Measurements from ENCODE around the gene LRBA.

Gene LRBA

DNA sequence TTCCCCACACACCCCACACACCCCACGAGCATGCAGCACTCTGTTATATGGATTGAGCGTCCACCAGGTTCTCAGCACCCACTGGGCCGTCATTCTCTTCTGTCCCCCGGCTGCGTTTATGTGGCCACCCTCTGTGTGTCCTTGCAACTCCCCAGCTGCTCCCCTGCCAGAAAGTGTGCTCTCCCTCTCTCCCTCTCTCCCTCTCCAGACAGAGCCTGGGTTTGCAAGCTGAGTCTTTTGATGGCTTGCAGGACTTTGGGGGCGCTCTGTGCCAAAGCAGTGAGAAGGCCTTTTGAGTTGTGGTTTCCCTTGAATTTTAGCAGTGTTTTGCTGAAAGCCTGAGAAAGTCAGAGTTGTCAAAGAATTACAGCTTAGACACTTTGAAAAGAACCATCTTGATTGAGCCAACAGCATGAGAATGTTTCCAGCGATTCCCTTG lies 763.3 kb downstream of the LRBA start:
- DNase-seq, result no peak

DNA sequence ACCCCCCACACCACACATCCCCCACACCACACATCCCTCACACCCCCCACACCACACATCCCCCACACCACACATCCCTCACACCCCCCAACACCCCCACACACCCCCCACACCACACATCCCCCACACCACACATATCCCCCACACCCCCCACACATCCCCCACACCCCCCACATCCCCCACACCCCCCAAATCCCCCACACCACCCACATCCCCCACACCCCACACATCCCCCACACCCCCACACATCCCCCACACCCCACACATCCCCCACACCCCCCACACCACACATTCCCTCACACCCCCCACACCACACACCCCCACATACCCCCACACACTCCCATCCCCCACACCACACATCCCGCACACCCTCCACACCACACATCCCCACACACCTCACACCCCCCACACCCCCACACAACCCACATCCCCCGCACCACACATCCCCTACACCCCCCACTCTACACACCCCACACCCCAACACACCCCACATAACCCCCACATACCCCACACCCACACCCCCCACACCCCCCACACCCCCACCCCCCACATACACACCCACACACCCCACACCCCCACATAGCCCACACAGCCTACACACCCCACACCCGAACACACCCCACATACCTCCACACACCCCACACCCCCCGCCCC lies 764.0 kb downstream of the LRBA start:
- no peak for DNase-seq

DNA sequence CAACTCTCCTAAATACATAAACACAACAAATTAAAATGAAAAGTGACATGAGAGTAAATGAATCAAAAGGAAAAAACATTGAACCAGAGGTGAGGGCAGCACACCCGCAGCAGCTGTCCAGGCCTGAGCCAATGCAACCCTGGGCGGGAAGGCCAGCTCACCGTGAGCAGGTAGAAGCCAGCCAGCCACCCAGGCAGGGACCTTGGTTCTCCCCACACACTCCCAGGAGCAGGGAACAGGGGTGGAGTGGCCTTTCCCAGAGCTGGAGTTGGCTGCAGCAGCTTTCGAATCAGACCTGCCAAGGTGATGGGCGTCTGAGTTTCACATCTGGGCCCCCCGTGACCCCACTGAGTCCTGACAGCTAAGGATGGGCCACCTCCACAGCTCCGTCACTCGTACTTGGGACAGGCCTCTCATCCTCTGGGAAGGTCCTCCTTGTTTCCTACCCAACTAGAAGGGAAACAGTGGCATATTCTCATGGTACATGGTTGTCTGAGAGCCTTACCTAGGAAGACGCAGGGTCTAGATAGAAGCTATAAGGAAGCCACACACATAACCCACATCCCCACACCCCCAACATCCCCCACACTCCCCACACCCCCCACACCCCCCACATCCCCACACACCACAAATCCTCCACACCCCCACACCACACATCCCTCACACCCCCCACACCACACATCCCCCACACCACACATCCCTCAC lies 764.6 kb downstream of the LRBA start:
- no peak for DNase-seq

DNA sequence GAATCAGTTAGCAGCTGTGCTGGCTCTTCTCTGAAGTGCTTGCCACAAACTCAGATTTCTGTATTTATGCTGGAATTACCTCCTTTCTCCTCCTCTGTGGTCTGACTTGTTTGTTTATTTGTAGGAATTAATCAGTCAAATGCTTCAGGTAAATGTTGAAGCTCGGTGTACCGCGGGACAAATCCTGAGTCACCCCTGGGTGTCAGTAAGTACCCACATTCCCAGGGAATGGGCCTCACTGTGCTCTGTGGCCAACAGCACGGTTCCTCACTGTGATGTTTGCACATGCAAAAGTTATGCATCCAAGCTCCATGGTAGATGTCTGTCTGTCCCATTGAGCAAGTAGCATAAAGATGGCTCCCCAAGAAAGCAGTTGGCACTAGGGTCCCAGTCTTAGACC lies 766.9 kb downstream of the LRBA start:
- no peak for DNase-seq

DNA sequence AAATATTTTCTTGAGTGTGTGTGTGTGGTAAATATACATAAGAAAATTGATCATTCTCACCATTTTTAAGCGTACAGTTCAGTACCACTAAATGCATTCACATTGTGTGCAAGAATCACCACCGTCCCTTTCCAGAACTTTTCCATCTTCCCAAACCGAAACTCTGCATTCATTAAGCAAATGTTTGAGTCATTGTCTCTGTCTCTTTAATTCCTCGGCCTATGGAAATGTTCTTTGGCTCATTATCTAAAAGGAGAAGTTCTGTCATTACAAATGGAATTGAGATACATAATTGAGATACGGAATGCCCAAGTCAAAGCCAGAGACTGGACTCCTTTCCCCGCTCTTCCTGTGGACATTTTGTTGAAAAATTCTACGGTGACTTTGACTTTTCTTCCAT lies 767.9 kb downstream of the LRBA start:
- DNase-seq, result no peak

DNA sequence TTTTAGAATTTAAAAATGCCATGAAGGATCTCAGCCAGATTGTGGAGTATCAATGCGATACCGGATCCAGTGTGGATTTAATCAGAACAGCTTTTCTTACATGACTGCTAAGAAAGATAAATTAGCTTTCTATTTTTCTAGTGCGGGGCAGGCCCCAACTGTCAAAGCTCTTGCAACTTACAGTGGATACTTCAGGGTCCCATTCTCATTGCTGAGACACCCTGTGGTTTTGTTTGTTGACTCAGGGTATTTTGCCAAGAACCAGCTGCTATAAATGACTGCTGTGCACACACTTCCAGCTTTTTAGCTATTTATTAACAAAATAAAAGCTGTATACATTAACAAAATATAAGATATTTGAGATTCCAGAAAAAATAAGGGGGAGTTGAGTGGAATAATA lies 770.5 kb downstream of the LRBA start:
- no peak for DNase-seq

DNA sequence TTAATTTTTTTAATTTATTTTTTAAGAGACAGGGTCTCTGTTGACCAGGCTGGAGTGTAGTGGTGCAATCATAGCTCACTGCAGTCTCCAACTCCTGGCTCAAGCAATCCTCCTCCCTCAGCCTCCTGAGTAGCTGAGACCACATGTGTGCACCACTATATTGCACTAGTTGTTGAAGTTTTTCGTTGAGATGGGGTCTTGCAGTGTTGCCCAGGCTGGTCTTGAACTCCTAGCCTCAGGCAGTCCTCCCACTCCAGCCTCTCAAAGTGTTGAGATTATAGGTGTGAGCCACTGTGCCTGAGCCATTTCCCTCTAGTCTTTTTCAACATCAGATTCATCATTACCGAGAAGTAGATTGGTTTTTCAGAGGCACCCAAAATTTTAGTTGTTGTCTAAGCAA lies 771.2 kb downstream of the LRBA start:
- no peak for DNase-seq

DNA sequence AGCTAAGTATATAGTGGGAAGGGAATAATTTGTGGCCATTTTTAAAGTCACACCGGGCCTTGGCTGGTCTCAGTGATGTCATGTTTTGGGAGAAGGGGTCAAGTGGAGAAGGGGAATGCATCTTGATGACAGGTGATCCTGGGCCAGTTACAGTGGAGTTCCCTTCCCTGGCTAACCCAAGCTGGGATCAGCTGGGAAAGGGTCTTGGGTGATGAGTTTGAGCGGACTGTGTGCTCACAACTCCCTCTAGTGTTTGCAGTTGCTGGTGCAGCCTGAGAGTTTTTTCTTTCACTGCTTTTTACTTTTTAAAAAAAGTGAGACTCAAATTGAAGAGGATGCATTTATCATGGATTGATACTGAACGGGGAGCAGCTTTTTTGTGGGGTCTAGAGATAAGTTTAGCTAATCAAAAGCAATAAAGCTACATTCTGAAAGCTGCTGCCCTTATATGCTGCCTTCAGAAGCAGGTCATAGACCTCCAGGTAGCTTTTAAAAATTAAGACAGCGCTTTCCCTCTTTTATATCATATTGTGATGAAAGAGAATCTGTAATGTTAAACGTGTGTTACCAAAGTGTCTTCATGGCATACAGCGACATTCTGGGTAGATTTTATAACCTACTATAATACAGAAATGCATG lies 772.1 kb downstream of the LRBA start:
- DNase-seq, result no peak

DNA sequence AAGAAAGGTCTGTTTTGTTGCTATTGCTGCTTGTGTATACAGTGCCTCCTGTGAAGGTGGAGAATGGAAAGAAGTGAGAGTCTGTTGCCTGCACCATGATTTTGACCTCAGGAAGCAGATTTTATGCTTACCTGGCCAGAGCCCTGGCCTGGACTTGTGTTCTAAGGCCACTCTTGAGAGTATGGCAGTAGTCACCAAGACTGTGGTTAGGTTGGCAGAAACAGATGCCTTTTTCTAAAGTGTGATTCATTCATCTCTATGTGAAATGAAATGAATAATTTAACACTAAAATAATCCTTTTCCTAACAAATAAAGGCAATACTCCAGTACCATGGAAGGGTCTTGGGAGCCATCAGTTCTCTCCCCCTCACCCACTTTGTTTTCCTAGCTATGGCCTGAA lies 775.1 kb downstream of the LRBA start:
- no peak for DNase-seq

DNA sequence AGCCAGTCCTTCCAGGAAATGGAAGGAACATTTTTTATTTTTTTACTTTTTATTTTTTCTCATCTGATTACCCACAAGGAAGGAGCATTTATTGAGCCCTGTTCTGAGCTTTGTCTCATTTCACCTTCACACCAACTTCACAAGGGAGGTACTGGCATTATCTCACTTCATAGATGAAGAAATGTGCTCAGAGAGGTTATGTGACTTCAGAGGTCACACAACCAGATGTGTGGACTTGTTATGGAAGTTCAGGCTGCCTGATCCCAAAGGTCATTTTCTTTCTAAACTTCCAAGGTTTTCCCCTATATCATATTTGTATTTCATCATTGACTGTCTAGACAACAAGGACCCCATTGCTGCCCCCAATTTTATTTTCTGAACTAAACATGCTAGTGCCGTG lies 776.5 kb downstream of the LRBA start:
- no peak for DNase-seq

DNA sequence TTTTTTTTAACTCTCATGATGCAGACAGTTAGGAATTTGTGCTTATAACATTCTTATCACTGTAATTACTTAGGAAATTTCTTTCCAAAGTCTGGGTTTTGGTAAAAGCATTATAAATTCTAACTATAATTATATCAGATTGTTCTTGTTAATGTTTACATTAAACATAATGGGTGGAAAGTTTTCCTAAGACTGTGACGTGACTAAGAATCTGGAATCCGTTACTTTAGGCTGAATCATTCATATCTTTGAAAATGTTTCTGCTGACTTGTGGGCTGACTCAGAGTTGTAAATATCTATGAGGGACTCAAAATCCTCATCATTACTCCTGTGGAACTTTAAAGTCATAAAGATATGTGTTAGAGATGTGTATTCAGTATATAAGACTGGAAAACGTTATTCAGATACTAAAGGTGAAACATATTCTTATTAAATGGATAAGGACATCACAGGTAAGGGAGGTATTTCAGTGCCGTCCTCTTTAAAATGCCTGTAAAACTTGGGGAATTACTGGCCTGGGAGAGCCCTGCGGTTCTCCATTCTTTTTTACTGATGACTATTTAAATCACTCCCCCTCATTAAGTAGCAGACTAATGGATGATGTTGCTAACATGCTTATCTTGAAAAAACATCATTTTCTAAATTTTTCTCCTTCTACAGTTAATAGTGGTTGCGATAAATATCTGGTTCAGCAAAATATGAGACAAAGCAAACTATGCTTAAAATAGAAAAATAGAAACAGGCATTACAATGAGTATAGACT lies 777.8 kb downstream of the LRBA start:
- no peak for DNase-seq

DNA sequence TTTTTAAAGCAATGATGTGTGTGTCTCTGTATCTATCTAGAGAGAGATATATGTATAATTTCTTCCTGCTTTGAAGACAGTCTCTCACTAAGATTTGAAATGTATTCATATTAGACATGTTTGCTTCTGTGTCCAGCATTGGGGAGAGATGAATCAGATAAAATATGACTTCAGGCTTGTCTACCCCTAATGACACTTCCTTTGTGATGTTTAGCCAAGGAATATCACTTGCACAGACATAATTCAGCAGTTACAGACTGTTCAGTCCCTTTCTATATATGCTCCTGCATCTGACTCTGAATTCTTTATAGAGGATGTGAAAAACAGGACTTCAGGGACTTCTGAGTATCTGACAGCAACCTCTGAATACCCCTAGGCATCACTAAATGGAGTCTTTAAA lies 778.5 kb downstream of the LRBA start:
- no peak for DNase-seq

DNA sequence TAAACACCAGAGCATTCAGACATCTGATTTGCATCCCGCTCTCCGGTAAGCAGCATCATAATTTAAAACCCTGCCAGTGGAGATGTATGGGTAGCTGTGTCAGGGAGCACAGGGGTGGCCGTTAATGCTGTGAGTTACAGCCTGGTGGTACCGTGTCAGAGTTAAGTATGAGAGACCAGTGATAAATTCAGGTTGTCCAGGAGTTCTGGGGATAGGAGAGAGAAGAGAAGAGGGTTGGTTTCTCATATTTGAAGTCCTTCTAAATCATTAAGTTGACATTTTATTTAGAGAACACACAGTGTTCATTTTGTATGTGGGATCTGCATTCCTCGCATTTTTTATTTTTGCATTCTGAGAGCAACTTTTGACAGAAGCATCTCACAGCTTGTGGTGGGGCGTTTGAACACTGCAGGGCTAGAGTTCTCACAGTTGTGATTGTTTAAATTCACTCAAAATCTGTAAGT lies 779.2 kb downstream of the LRBA start:
- DNase-seq, result no peak

DNA sequence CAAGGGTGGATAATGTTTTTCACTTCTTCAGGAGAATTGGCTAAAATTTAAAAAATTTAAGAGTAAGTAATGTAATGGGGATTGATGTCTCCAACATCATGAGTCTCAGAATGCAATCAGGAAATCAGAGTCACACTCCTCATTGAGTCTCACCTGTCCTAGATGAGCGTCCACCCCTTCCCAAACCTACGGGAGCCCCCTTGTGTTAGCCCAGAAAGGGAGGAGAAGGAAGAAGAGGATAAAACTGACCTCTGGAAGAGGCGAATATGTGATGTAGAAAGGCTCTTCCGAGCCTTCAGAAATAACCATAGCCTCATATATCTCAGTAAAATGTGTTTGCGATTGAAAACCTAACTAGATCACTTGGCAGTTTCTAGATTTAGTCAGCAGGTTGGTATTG lies 779.8 kb downstream of the LRBA start:
- DNase-seq, result no peak

DNA sequence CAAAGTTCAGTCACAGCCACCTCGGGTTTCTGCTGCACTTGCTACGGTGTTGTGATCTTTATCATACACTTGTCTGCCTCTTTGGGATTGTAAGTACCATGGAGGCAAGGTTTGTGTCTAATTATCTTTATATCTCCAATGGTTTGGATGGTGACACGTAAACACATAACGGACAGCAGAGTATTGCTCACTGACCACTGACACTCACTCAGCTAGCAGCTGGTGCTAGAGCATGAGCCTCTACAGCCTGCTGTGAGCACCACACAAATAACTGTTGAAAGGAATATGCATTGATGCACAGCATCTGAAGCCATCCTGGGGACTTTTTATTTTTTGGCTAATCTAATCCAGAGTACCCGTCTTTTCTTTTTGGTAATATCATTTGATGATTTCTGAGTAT lies 780.8 kb downstream of the LRBA start:
- DNase-seq, result no peak

DNA sequence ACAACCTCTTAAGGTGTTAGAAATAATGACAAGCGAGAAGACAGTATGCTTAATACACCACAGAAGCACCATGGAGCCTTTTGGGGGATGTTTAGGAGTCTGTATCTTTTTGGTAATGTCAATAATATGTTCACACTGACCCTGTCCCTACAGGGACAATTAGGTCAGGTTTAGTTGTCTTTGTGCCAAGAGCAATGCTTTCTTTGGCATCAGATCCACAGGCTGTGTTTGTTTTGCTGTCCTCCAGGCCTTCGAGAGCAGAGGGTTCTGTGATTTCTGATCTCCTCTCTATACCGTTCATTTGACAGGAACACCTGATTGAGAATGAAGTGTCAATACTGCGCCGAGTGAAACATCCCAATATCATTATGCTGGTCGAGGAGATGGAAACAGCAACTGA lies 783.1 kb downstream of the LRBA start:
- no peak for DNase-seq

DNA sequence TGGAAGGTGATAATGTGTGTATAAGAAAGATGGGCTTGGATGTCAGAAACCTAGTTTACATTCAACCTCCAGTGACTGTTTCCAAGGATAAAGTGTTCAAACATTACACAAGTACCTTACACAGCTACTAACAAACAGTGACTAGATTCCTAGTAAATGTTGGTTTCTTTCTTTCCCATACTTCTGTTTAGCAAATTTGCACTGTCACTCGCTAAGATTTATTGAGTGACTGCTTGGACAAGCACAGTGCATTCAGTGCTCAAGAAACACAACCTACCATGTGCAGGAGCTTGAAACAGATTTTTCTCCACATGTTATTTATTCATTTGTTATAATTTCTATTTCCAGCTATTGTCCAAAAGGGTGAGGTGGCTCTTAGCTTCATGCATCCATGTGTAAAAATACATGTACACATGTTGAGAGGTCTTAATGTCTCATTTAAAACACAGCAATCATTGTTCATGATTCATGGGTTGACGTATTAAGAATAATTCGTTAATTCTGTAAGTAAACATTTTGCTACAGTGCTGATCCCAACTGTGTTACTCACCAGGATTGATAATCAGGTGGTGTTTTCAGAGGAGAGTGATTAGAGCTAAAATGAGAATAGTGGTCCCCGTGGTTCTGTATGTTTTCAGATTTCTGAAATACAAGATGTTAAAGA lies 783.8 kb downstream of the LRBA start:
- DNase-seq, result no peak

DNA sequence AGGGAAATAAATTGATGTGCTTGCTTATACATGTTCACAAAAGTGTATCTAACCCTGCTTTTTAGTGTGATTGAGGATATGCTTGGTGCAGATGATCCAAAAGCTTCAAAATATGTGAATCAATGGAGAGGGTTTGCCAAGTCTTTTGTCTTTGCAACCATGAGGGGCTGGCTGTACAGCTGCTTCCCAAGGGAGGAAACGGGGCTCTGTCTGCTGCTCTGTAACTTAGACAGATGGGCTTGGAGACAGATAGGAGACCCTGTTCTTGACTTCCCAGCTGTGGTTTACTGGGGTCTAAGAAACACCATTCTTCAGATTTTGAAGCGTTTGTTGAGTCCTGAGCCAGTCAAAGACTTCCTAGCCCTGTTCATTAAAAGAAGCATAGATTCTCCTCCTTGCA lies 784.5 kb downstream of the LRBA start:
- no peak for DNase-seq

DNA sequence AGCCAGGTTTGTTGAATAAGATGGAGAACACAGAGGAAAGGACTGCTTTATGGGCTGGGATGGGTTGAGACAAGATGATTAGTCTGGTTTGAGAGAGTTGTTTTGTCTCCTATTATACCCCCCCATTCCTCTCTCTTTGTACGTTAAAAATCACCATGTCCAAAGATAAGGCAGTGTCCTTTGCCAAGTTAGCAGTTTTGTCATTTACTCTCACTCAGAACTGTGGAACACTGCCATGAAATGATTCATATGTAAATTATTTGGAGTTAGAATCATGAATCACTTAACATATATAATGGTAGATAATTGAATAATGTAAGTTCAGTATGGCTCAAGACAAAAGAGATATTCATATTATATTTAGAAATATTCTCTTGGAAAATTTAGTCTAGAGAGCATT lies 785.6 kb downstream of the LRBA start:
- no peak for DNase-seq

DNA sequence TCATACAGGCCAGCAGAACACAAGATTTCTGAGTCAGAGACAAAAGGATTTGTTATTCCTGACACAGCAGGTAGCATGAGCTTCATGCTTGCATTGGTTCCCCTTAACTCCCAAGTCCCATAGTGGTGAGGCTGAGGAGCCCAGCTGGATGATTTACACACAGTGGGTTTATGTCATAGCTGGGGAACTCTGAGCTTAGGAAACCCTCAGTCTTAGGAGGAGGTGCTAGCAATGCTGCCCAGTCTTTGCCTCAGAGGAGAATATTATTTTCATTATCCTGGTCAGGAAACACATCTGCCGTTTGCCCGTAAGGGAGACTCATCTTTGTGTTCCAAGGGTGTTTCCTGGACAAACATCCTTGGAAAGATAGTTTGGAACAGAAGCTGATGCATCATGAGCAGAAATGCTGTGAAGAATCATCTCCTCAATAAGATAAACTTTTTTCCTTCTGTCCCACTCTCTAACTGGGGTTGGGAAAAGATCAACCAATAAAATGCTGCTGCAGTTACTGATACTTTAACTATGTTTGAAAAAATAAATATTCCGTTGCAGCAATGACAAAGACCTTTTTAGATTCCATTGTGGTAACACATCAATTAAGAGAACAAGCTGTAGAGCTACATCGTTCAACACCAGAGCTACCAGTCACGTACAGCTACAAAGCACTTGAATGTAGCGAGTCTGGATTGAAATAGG lies 790.0 kb downstream of the LRBA start:
- no peak for DNase-seq

DNA sequence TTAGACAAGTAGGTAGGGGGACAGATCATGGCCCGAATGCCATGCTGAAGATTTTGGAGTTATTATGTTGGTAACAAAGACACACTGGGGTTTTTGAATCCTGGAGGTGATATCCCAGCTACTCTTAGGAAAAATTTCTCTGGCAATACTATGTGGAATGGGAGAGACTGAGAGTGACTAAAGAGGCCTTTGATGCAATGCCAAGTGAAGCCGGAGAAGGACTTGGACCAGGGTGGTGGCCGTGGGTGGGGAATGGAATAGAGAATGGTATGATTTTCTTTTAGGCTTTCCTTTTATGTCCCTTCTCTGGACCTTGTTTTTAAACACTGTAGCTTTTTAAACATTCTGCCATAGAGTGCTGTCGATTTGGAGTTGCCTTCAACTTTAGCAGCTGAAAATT lies 795.2 kb downstream of the LRBA start:
- DNase-seq, result no peak

DNA sequence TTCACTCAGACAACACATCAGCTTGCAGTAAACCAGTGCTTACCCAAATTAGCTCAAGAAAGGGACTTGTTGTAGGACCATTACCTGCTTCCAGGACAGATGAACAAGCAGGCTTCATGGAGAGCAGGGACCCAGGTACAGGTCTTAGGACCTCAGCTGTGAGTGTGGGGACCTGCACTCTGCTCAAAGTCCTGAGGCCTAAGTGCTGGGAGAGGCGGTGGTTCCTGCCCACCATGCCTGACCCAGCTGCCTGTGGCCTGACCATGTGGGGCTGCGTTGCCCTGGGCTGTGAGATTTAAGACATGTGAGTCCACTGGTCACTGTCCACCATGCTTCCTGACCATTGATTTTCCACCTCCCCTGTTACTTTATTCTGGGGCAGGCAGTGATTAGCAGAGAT lies 796.6 kb downstream of the LRBA start:
- DNase-seq, result no peak
